Neuron (in vitro differentiated cells): ENCODE measurements around the gene RHBDD3.
"Not testable (repeated sequence)": the region's sequence is repeated elsewhere in the genome, so short reads cannot be mapped to it uniquely, and the experiment has no call there.

Source experiments
- H2AFZ ChIP-seq: one replicate; pipeline ENCODE4 v1.6.1; 2013; ENCODE audit warnings: low read depth, mild to moderate bottlenecking, inconsistent platforms, low read length, moderate library complexity
- H3K27me3 ChIP-seq: one replicate; pipeline ENCODE4 v1.6.1; 2013; ENCODE audit warnings: low read length; ENCODE audit not compliant: insufficient read depth
- H3K36me3 ChIP-seq: one replicate; pipeline ENCODE4 v1.6.1; 2013; ENCODE audit warnings: low read length; ENCODE audit not compliant: insufficient read depth
- H3K4me1 ChIP-seq: one replicate; pipeline ENCODE4 v1.6.1; 2013; ENCODE audit warnings: low read length; ENCODE audit not compliant: insufficient read depth
- H3K4me3 ChIP-seq: 2 replicates; pipeline ENCODE4 v1.5.1; 2013; ENCODE audit warnings: mild to moderate bottlenecking, low read length, moderate library complexity
- H3K9me3 ChIP-seq: one replicate; pipeline ENCODE4 v1.6.1; 2013; ENCODE audit warnings: low read length

RHBDD3 gene

GRCh38 chr22:29258407-29259252 is 9.2 kb downstream of the RHBDD3 start:
- Histone ChIP-seq H3K36me3 (peaks cover 14% of the 10 kb centered on the region), H3K27me3 (no peaks in the 10 kb centered on the region)

GRCh38 chr22:29257751-29258181 is 10.0 kb downstream of the RHBDD3 start:
- no peaks in the 10 kb centered on the region for H3K4me1 ChIP-seq
- no peaks in the 10 kb centered on the region for H3K9me3 ChIP-seq
- H2AFZ ChIP-seq, result no peak overlapping the region
- no peak overlapping the region for H3K4me3 ChIP-seq
- no peaks in the 10 kb centered on the region for H3K27me3 ChIP-seq
- peaks cover 12% of the 10 kb centered on the region for H3K36me3 ChIP-seq

More at GRCh38 chr22:29258407-29259252, 9.2 kb downstream of the RHBDD3 start:
- Histone ChIP-seq H3K9me3 (no peaks in the 10 kb centered on the region), H3K4me3 (no peak overlapping the region), H3K4me1 (no peaks in the 10 kb centered on the region), H2AFZ (no peak overlapping the region)

- no peaks in the 10 kb centered on the region for H3K9me3 ChIP-seq
- H3K27me3 ChIP-seq, result no peaks in the 10 kb centered on the region
- no peak overlapping the region for H2AFZ ChIP-seq
- no peaks in the 10 kb centered on the region for H3K4me1 ChIP-seq
- no peak overlapping the region for H3K4me3 ChIP-seq
- peaks cover 12% of the 10 kb centered on the region for H3K36me3 ChIP-seq
These were observed 11.0 kb downstream of the RHBDD3 start for GRCh38 chr22:29256606-29257325.

- Histone ChIP-seq H3K27me3 (no peaks in the 10 kb centered on the region), H3K4me1 (no peaks in the 10 kb centered on the region), H3K9me3 (no peaks in the 10 kb centered on the region), H3K36me3 (peaks cover 3% of the 10 kb centered on the region), H2AFZ (no peak overlapping the region), H3K4me3 (no peak overlapping the region)
These were observed 12.6 kb downstream of the RHBDD3 start for GRCh38 chr22:29255064-29255621.

GRCh38 chr22:29254286-29254660 is 13.5 kb downstream of the RHBDD3 start:
- no peaks in the 10 kb centered on the region for H3K9me3 ChIP-seq
- H2AFZ ChIP-seq, result no peak overlapping the region
- no peaks in the 10 kb centered on the region for H3K27me3 ChIP-seq
- H3K36me3 ChIP-seq, result no peaks in the 10 kb centered on the region
- no peak overlapping the region for H3K4me3 ChIP-seq
- H3K4me1 ChIP-seq, result no peaks in the 10 kb centered on the region

DNA sequence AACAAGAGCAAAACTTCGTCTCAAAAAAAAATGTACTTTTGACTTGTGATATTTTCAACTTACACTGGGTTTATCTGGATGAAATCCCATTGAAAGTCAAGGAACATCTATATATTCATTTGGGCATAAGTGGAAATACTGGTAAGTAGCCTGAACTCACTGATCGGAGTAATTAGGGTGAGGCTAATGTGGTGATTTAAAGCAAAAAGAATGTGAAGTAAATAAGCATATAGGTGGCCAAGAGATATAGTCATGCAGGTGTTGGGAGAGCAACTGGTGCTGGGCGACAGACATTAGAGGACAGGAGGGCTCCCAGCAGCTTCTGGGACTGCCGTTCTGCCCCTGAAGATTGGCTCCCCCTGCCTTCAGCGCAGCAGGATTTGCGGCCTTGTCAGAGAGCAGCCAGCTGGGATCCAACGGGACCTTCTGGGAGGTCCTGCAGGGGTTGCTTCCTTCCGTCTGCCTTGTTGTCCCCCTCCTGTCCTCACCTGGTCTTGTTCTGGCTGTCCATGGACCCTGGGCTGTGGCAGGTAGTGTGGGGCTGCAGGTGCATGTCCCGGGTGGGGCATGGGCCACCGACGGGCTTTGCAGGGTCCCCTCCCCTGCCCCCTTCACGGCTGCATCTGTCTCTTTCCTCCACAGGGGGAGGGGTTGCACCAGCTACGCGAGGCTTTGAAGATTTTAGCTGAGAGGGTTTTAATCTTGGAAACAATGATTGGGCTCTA is 14.1 kb downstream of the RHBDD3 start:
- no peak overlapping the region for H2AFZ ChIP-seq
- no peaks in the 10 kb centered on the region for H3K27me3 ChIP-seq
- H3K9me3 ChIP-seq, result no peaks in the 10 kb centered on the region
- no peaks in the 10 kb centered on the region for H3K4me1 ChIP-seq
- no peaks in the 10 kb centered on the region for H3K36me3 ChIP-seq
- no peak overlapping the region for H3K4me3 ChIP-seq

- H3K27me3 ChIP-seq, result no peaks in the 10 kb centered on the region
- no peak overlapping the region for H2AFZ ChIP-seq
- H3K9me3 ChIP-seq, result no peaks in the 10 kb centered on the region
- no peaks in the 10 kb centered on the region for H3K4me1 ChIP-seq
- no peaks in the 10 kb centered on the region for H3K36me3 ChIP-seq
- no peak overlapping the region for H3K4me3 ChIP-seq
These were observed 15.5 kb downstream of the RHBDD3 start for GRCh38 chr22:29251981-29252911.

DNA sequence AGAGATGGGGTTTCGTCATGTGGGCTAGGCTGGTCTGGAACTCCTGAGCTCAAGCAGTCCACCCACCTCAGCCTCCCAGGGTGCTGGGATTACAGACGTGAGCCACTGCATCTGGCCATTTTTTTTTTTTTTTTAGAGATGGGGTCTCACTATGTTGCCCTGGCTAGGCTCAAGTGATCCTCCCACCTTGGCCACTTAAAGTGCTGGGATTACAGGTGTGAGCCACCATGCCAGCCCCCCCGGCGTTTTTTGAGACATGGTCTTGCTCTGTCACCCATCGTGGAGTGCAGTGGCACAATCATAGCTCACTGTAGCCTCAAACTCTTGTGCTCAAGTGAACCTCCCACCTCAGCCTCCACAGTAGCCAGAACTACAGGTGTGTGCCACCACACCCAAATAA is 16.5 kb downstream of the RHBDD3 start:
- Histone ChIP-seq H3K9me3 (no peaks in the 10 kb centered on the region), H3K4me1 (no peaks in the 10 kb centered on the region), H3K27me3 (no peaks in the 10 kb centered on the region), H3K4me3 (no peak overlapping the region), H2AFZ (no peak overlapping the region), H3K36me3 (no peaks in the 10 kb centered on the region)

DNA sequence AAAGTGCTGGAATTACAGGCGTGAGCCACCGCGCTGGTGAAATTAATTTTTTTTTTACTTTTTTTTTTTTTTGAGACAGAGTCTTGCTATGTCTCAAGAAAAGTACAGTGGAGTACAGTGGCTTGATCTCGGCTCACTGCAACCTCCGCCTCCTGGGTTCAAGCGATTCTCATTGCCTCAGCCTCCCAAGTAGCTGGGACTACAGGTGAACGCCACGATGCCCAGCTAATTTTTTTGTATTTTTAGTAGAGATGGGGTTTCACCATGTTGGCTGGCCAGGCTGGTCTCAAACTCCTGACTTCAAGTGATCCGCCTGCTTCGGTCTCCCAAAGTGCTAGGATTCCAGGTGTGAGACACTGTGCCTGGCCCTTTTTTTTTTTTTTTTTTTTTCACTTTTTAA is 19.9 kb downstream of the RHBDD3 start:
- H3K4me3 ChIP-seq, H3K9me3 ChIP-seq, H2AFZ ChIP-seq, H3K4me1 ChIP-seq, H3K36me3 ChIP-seq, H3K27me3 ChIP-seq: not testable (repeated sequence)

GRCh38 chr22:29245626-29246385 is 22.0 kb downstream of the RHBDD3 start:
- H3K4me1 ChIP-seq, result no peaks in the 10 kb centered on the region
- no peaks in the 10 kb centered on the region for H3K27me3 ChIP-seq
- no peak overlapping the region for H3K4me3 ChIP-seq
- no peaks in the 10 kb centered on the region for H3K36me3 ChIP-seq
- peaks cover 6% of the 10 kb centered on the region for H3K9me3 ChIP-seq
- no peak overlapping the region for H2AFZ ChIP-seq

DNA sequence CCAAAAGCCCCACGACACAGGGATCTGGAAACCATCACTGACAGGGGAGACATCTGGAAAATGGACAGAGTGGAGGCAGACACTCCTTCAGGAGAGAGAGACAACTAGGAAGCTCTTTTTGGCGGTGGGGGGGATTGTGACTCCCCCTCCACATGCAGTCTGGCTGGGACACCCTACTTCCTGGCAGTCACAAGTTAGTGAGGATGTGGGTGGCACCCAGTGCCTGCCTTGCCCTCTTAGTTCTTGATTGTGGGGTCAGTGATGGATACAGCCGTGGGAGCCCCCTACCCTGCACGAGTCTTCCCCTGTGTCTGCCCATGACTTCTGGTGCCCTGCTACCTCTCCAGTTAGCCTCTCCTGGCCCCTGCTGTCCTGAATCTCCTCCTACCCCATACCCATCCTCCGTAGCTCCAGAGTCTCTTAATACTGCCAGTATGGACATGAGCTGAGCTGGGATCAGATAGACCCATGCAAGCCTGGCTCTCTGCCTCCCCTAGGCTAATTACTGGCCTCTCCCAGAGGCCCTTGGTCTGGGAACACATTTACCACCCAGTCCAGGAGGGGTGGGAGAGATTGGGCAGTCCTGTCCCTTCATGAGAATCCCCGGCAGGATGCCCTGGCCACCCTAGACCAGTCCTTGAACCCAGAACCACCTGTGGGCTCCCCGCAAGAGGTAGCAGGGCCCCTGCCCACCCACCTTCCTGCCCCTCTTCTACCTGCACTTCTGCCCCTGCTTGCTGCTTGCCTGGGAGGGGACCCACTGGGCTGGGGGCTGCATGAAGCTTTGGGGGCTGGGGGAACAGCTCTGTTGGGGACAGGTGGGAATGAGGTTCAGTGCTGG is 22.8 kb downstream of the RHBDD3 start:
- no peaks in the 10 kb centered on the region for H3K27me3 ChIP-seq
- no peak overlapping the region for H3K4me3 ChIP-seq
- H2AFZ ChIP-seq, result no peak overlapping the region
- peaks cover 6% of the 10 kb centered on the region for H3K9me3 ChIP-seq
- no peaks in the 10 kb centered on the region for H3K36me3 ChIP-seq
- H3K4me1 ChIP-seq, result no peaks in the 10 kb centered on the region
